ENCODE data around the gene DLL1. TPM values are rescaled to one million over a fixed set of nuclear protein-coding genes. Genes with fewer than 3 reads are reported as not detected.

The DLL1 gene
- total and polyA plus RNA-seq, 8 donors = 3.4 to 38.5 (median 5.8) TPM; not detected in 1

GRCh38 chr6:170306324-170307079 lies 15.6 kb upstream of the DLL1 start, which contains the start of gene FAM120B:
TSS of gene FAM120B (plus strand) at chr6:170306758. CDS start at chr6:170317391, 10,633 bp downstream.
- 0 to 1% (median 1%) methylated on average over 38 to 97 of the region's 97 CpGs for WGBS, 5 donors
- no peaks in the 10 kb centered on the region for H3K27me3 ChIP-seq

GRCh38 chr6:170305805-170306323 lies 15.0 kb upstream of the DLL1 start:
- Histone ChIP-seq H3K36me3 (peaks cover 0 to under 1% (median 0%) of the 10 kb centered on the region in 4 donors), H3K4me3 (peak overlapping the region; percentile 90 to 96 (median 92)), H3K4me1 (peaks cover 20 to 47% (median 37%) of the 10 kb centered on the region in 4 donors), H3K9me3 (peaks cover 0 to 5% (median 0%) of the 10 kb centered on the region in 4 donors), H3K27ac (peak overlapping the region; percentile 55 to 95 (median 93)), H3K27me3 (no peaks in the 10 kb centered on the region)
- WGBS, 5 donors = 8 to 41% (median 10%) methylated on average over 6 to 29 of the region's 29 CpGs
- TF ChIP-seq CTCF (IDR thresholded peaks at IDR 0.05) (no peak), POLR2A (IDR thresholded peaks at IDR 0.05) (no peak), EP300 (IDR thresholded peaks at IDR 0.05) (no peak), POLR2AphosphoS5 (IDR thresholded peaks at IDR 0.05) (no peak)
- intact Hi-C loops (cut with DNase I; ENCODE audit: low total_unique reads) = no loop called here
- no peak for DNase-seq

More at GRCh38 chr6:170306324-170307079, 15.6 kb upstream of the DLL1 start, which contains the start of gene FAM120B:
- intact Hi-C loops (cut with DNase I; ENCODE audit: low total_unique reads) = no loop called here
- peak within 1 kb of the TSS; percentile 86 to 95 (median 93) for H3K27ac ChIP-seq
- peaks cover 20 to 54% (median 40%) of the 10 kb centered on the region in 4 donors for H3K4me1 ChIP-seq
- no peaks in the 10 kb centered on the region for H3K9me3 ChIP-seq
- DNase-seq = peak; percentile 98 to 99
- peak within 1 kb of the TSS; percentile 90 to 96 (median 92) for H3K4me3 ChIP-seq
- H3K36me3 ChIP-seq = peaks cover 0 to 3% (median 0%) of the 10 kb centered on the region in 4 donors
- TF ChIP-seq POLR2AphosphoS5 (IDR thresholded peaks at IDR 0.05) (peak; percentile 97 to 99 (median 98)), CTCF (IDR thresholded peaks at IDR 0.05) (no peak), POLR2A (IDR thresholded peaks at IDR 0.05) (peak in 1 of 4 donors; percentile 72)

GRCh38 chr6:170301184-170301583 lies 10.3 kb upstream of the DLL1 start:
- Histone ChIP-seq H3K9me3 (peaks cover 0 to 7% (median 0%) of the 10 kb centered on the region in 4 donors), H3K27me3 (peaks cover 7 to 29% (median 15%) of the 10 kb centered on the region in 3 donors), H3K27ac (no peak overlapping the region), H3K36me3 (no peaks in the 10 kb centered on the region), H3K4me1 (peaks cover 20 to 26% (median 23%) of the 10 kb centered on the region in 4 donors), H3K4me3 (no peak overlapping the region)
- TF ChIP-seq EP300 (IDR thresholded peaks at IDR 0.05) (no peak), CTCF (IDR thresholded peaks at IDR 0.05) (no peak)
- no peak for DNase-seq
- intact Hi-C loops (cut with DNase I; ENCODE audit: low total_unique reads) = no loop called here
- 84 to 100% (median 91%) methylated on average over 1 of the region's 1 CpG for WGBS, 5 donors

GRCh38 chr6:170298688-170299087 lies 7.8 kb upstream of the DLL1 start:
- no peaks in the 10 kb centered on the region for H3K36me3 ChIP-seq
- peaks cover 25 to 54% (median 37%) of the 10 kb centered on the region in 3 donors for H3K27me3 ChIP-seq
- H3K9me3 ChIP-seq = peaks cover 0 to 7% (median 0%) of the 10 kb centered on the region in 4 donors
- no peak overlapping the region for H3K27ac ChIP-seq
- DNase-seq = no peak
- intact Hi-C loops (cut with DNase I; ENCODE audit: low total_unique reads) = no loop called here
- H3K4me1 ChIP-seq = peaks cover 27 to 35% (median 31%) of the 10 kb centered on the region in 4 donors
- TF ChIP-seq POLR2A (IDR thresholded peaks at IDR 0.05) (no peak), POLR2AphosphoS5 (IDR thresholded peaks at IDR 0.05) (no peak), CTCF (IDR thresholded peaks at IDR 0.05) (no peak), EP300 (IDR thresholded peaks at IDR 0.05) (no peak)
- H3K4me3 ChIP-seq = no peak overlapping the region
- 93 to 100% (median 96%) methylated on average over 1 of the region's 1 CpG for WGBS, 5 donors

Measured in stomach (tissue), 9 donors.